IMR-90 (cell line): Measurements from ENCODE around the gene FHL2. TPM values are rescaled to one million over a fixed set of nuclear protein-coding genes. Genes with fewer than 3 reads are reported as not detected.
A peak's percentile ranks its signal among the peaks of the same experiment; 100 is the strongest.

Source experiments
- ATAC-seq: fragments of 200-7000 bp; cut with Tn5 transposase; 2 replicates; pipeline ENCODE4 v1.9.1; 2020; ENCODE audit warnings: low read depth, mild to moderate bottlenecking, moderate library complexity
- BruUV-seq: library from RNA; stranded (reverse); fragments of 400-500 nt; replicated peaks from 2 replicates; lab custom pipeline; 2021; lab: Mats Ljungman, UMichigan
- CTCF ChIA-PET: fragments of 300-600 bp; formaldehyde crosslinking; extraction: SDS; loops from one replicate; lab custom pipeline; 2021; ENCODE audit warnings: antibody characterized with exemption; lab: Yijun Ruan, JAX
- POLR2A ChIA-PET: fragments of 300-600 bp; sonication (Branson Sonifier 250); formaldehyde crosslinking; loops from one replicate; lab custom pipeline; 2022; ENCODE audit warnings: antibody characterized with exemption; ENCODE audit not compliant: unreplicated experiment; lab: Charles Lee
- DNase-seq: peaks from one replicate; pipeline ENCODE4 v3.0.0; 2013
- H2AFZ ChIP-seq: replicated peaks from 2 replicates; pipeline ENCODE3; 2013; ENCODE audit warnings: low read length, mild to moderate bottlenecking; ENCODE audit not compliant: poor library complexity
- H2AK5ac ChIP-seq: 2 replicates; pipeline ENCODE4 v1.6.1; 2013; ENCODE audit warnings: low read depth, low read length, inconsistent platforms
- H2AK9ac ChIP-seq: replicated peaks from 2 replicates; pipeline ENCODE3; 2013; ENCODE audit warnings: mild to moderate bottlenecking, low read depth, low read length, moderate library complexity; ENCODE audit not compliant: poor library complexity
- H2BK120ac ChIP-seq: 2 replicates; pipeline ENCODE4 v1.6.1; 2013; ENCODE audit warnings: low read depth, low read length, inconsistent platforms
- H2BK15ac ChIP-seq: 3 replicates; pipeline ENCODE4 v1.6.1; 2013; ENCODE audit warnings: low read depth, low read length, inconsistent platforms
- H2BK20ac ChIP-seq: 2 replicates; pipeline ENCODE4 v1.6.1; 2013; ENCODE audit warnings: low read depth, mild to moderate bottlenecking, inconsistent platforms, low read length, moderate library complexity
- H2BK5ac ChIP-seq: 2 replicates; pipeline ENCODE4 v1.6.1; 2013; ENCODE audit warnings: mild to moderate bottlenecking, low read depth, low read length, inconsistent platforms; ENCODE audit not compliant: poor library complexity, severe bottlenecking
- H3K14ac ChIP-seq: replicated peaks from 2 replicates; pipeline ENCODE4 v1.6.1; 2013; ENCODE audit warnings: low read depth, low read length, inconsistent platforms
- H3K18ac ChIP-seq: 2 replicates; pipeline ENCODE4 v1.6.1; 2013; ENCODE audit warnings: low read depth, low read length, control low read depth
- H3K23ac ChIP-seq: 2 replicates; pipeline ENCODE4 v1.6.1; 2013; ENCODE audit warnings: low read depth, low read length, inconsistent platforms
- H3K27ac ChIP-seq: 2 replicates; pipeline ENCODE4 v1.5.1; 2013; ENCODE audit warnings: mild to moderate bottlenecking, control low read depth, low read length; ENCODE audit not compliant: insufficient read depth
- H3K27me3 ChIP-seq: 2 replicates; pipeline ENCODE4 v1.6.1; 2013; ENCODE audit warnings: low read length; ENCODE audit not compliant: control insufficient read depth, insufficient read depth
- H3K36me3 ChIP-seq: 2 replicates; pipeline ENCODE4 v1.6.1; 2013; ENCODE audit warnings: low read length, mixed read lengths; ENCODE audit not compliant: control insufficient read depth, insufficient read depth
- H3K4ac ChIP-seq: 2 replicates; pipeline ENCODE4 v1.6.1; 2013; ENCODE audit warnings: low read depth, low read length, inconsistent platforms
- H3K4me1 ChIP-seq: 2 replicates; pipeline ENCODE4 v1.6.1; 2013; ENCODE audit warnings: low read length, mixed read lengths; ENCODE audit not compliant: control insufficient read depth, insufficient read depth
- H3K4me2 ChIP-seq: 2 replicates; pipeline ENCODE4 v1.6.1; 2013; ENCODE audit warnings: low read depth, mild to moderate bottlenecking, control low read depth, low read length, moderate library complexity
- H3K4me3 ChIP-seq: 2 replicates; pipeline ENCODE4 v1.5.1; 2013; ENCODE audit warnings: low read depth, mild to moderate bottlenecking, control low read depth, low read length, moderate library complexity; ENCODE audit not compliant: insufficient read depth
- H3K56ac ChIP-seq: 2 replicates; pipeline ENCODE4 v1.6.1; 2013; ENCODE audit warnings: low read length, inconsistent platforms; ENCODE audit not compliant: insufficient read depth; ENCODE audit errors: extremely low read depth
- H3K79me1 ChIP-seq, 2 experiments: 2 replicates each; pipeline ENCODE4 v1.6.1; 2013; ENCODE audit warnings: low read length in 2 of 2, inconsistent platforms in 1 of 2, low read depth in 1 of 2
- H3K9ac ChIP-seq: 2 replicates; pipeline ENCODE4 v1.6.1; 2013; ENCODE audit warnings: low read depth, low read length, control low read depth
- H3K9me1 ChIP-seq: 2 replicates; pipeline ENCODE4 v1.6.1; 2013; ENCODE audit warnings: low read length, inconsistent platforms; ENCODE audit not compliant: insufficient read depth
- H3K9me3 ChIP-seq: 2 replicates; pipeline ENCODE4 v1.6.1; 2013; ENCODE audit warnings: low read length; ENCODE audit not compliant: control insufficient read depth, insufficient read depth
- H4K20me1 ChIP-seq: 2 replicates; pipeline ENCODE4 v1.6.1; 2013; ENCODE audit warnings: low read length, inconsistent platforms; ENCODE audit not compliant: insufficient read depth
- H4K5ac ChIP-seq: 2 replicates; pipeline ENCODE4 v1.6.1; 2013; ENCODE audit warnings: mild to moderate bottlenecking, low read depth, low read length, control low read depth
- H4K8ac ChIP-seq, 2 experiments: 2 replicates each; pipeline ENCODE4 v1.6.1; 2013; ENCODE audit warnings: low read depth in 2 of 2, low read length in 2 of 2, control low read depth in 1 of 2, inconsistent platforms in 1 of 2
- H4K91ac ChIP-seq: 2 replicates; pipeline ENCODE4 v1.6.1; 2013; ENCODE audit warnings: low read depth, low read length, inconsistent platforms; ENCODE audit not compliant: insufficient read depth
- CEBPB ChIP-seq: IDR thresholded peaks from 2 replicates; pipeline ENCODE4 v1.6.1; 2012; ENCODE audit warnings: low read depth, low read length, improper control_type of control experiment
- MAFK ChIP-seq: IDR thresholded peaks from 2 replicates; pipeline ENCODE4 v1.6.1; 2012; ENCODE audit warnings: low read depth, low read length, improper control_type of control experiment
- WGBS, 2 experiments: methylation state at CpG; one replicate each; pipeline versions ENCODE4 v1.1.5 to v1.1.7; 2013; ENCODE audit warnings: missing lambda C conversion rate in 2 of 2; ENCODE audit not compliant: insufficient read length in 1 of 2; ENCODE audit errors: extremely low coverage in 2 of 2; 5-methylcytosine and 5-hydroxymethylcytosine counted together
- dilution Hi-C: fragments of 300-500 bp; cut with HindIII; formaldehyde crosslinking; loops from one replicate; pipeline ENCODE4 v1.14.3; 2018; ENCODE audit warnings: low sequenced_read_pairs; ENCODE audit not compliant: unreplicated experiment
- in situ Hi-C: fragments of 300-500 bp; cut with MboI; formaldehyde crosslinking; loops from 3 replicates; pipeline ENCODE4 v1.14.3; 2019; ENCODE audit warnings: low sequenced_read_pairs, inconsistent platforms, mixed read lengths
- intact Hi-C: fragments of 100-400 bp; cut with micrococcal nuclease; formaldehyde crosslinking; loops from 2 replicates; pipeline ENCODE4 v1.10.0; 2022
- polyA plus RNA-seq, 3 experiments: library from polyadenylated mRNA; depleted of rRNA; stranded (reverse); fragments of >200 nt; gene quantifications; 2 replicates each; pipeline ENCODE4 v1.2.3, GENCODE V29; 2012; ENCODE audit warnings: low replicate concordance in 1 of 3
- total RNA-seq: library from RNA; depleted of rRNA; stranded (reverse); fragments of >200 nt; gene quantifications from 2 replicates; pipeline ENCODE4 v1.2.3, GENCODE V29; 2012

The FHL2 gene
- total and polyA plus RNA-seq, 2 of the 4 experiments (the other 2 are of a cell fraction) = 464 to 550 TPM

DNA sequence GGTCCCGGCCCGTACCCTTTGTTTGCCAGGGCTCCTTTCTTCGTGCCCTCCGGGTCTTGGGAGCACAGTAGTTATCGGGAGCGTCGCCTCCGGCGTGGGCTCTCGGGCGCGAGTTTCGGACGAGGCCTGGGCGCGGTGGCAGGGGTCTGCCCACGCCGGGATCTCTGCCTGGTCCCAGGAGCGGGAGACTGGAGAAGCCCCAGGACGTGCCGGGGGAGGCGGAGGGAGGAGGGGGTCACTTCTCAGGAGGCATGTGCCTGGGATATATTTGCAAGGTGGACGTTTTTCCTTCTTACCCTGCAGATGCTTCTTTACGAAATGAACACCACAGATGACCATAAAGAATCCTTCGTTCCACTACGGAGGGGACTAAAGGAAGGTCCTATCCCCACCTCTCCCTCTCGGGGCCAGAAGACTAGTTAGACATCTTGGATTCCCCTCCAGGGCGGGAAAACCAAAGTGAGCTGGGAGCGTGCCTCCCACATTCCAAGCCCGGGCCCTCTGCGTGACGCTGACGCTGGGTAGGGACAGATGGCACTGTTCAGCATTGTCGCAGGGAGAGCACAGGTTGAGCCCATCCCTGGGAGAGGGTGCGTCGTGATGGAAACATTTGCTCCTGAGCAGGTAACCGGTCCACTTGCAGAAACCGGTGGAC is 483 bp upstream of the FHL2 start:
- no peaks in the 10 kb centered on the region for H3K9me3 ChIP-seq
- H4K8ac ChIP-seq = peak overlapping the region; percentile 91 to 96
- ChIA-PET CTCF (no interaction called here), POLR2A (interaction anchor here (0.6 kb wide), 1 partner anchor 39 kb away, joined by 6 read pairs; no protein-coding TSS in a partner anchor)
- H3K23ac ChIP-seq = peak overlapping the region; percentile 71
- peak overlapping the region; percentile 91 for H2BK15ac ChIP-seq
- DNase-seq (no peak), ATAC-seq (no peak)
- peak overlapping the region; percentile 95 for H2BK120ac ChIP-seq
- TF ChIP-seq CEBPB (no peak), MAFK (peak; percentile 68)
- H3K9ac ChIP-seq = peak overlapping the region; percentile 0; the same call in 1 of the 2 replicates
- WGBS, 2 experiments = 47% methylated on average over 27 of the region's 38 CpGs; no CpG with 5 or more reads in 1 of the 2 experiments
- peak overlapping the region; percentile 90 for H4K91ac ChIP-seq
- no peak overlapping the region; the same call in 1 of the 2 replicates for H3K56ac ChIP-seq
- peaks cover 26% of the 10 kb centered on the region for H4K20me1 ChIP-seq
- H2BK5ac ChIP-seq = peak overlapping the region; percentile 91
- in situ Hi-C loops = no loop called here
- BruUV-seq = no TSS peak
- H2AK5ac ChIP-seq = peak overlapping the region; percentile 90
- H2AK9ac ChIP-seq = peak overlapping the region; percentile 100
- H3K4me2 ChIP-seq = peak overlapping the region; percentile 6; the same call in 1 of the 2 replicates
- peak overlapping the region; percentile 28 for H3K27ac ChIP-seq
- intact Hi-C loops = loop anchor here (2.0 kb wide), 1 partner anchor 55 kb away; no protein-coding TSS in a partner anchor
- peaks cover 12 to 35% of the 10 kb centered on the region in 2 experiments for H3K79me1 ChIP-seq
- peak overlapping the region; percentile 99 for H3K4me3 ChIP-seq
- dilution Hi-C loops = no loop called here
- peak overlapping the region; percentile 80 for H4K5ac ChIP-seq
- peak overlapping the region; percentile 49 for H3K18ac ChIP-seq
- peak overlapping the region; percentile 89 for H2AFZ ChIP-seq
- peaks cover 23% of the 10 kb centered on the region for H3K36me3 ChIP-seq
- H3K4me1 ChIP-seq = peaks cover 22% of the 10 kb centered on the region
- H3K9me1 ChIP-seq = peaks cover 19% of the 10 kb centered on the region
- H2BK20ac ChIP-seq = peak overlapping the region; percentile 94
- no peaks in the 10 kb centered on the region for H3K27me3 ChIP-seq
- peak overlapping the region; percentile 89 for H3K4ac ChIP-seq
- peak overlapping the region; percentile 86 for H3K14ac ChIP-seq
